Iris pigment epithelial cell (primary cell): ENCODE data around the gene PRRT2.
A peak's percentile ranks its signal among the peaks of the same experiment; 100 is the strongest.
"Not testable (repeated sequence)": the region's sequence is repeated elsewhere in the genome, so short reads cannot be mapped to it uniquely, and the experiment has no call there.

ENCODE experiments used
- DNase-seq: peaks from one replicate; pipeline ENCODE4 v3.0.0-alpha.2; 2011; ENCODE audit warnings: low read depth

The PRRT2 gene

GRCh38 chr16:29811896-29812665 lies at the start of gene PRRT2:
PRRT2 (plus strand) TSS chr16:29812193; CDS start chr16:29813055, 862 bp downstream.
- no peak for DNase-seq

GRCh38 chr16:29763326-29763725 lies 48.7 kb upstream of the PRRT2 start:
- no peak for DNase-seq

- DNase-seq, result no peak
Observed at GRCh38 chr16:29765167-29766032, 46.6 kb upstream of the PRRT2 start.

- DNase-seq, result no peak
Observed at GRCh38 chr16:29766571-29766970, 45.4 kb upstream of the PRRT2 start.

GRCh38 chr16:29767062-29767461 lies 44.9 kb upstream of the PRRT2 start:
- no peak for DNase-seq

- DNase-seq, result no peak
Observed at GRCh38 chr16:29769507-29769906, 42.5 kb upstream of the PRRT2 start.

GRCh38 chr16:29770250-29770929 lies 41.6 kb upstream of the PRRT2 start:
- DNase-seq, result no peak

GRCh38 chr16:29772330-29772729 lies 39.7 kb upstream of the PRRT2 start:
- DNase-seq, result not testable (repeated sequence)

GRCh38 chr16:29774730-29775129 lies 37.3 kb upstream of the PRRT2 start:
- no peak for DNase-seq

GRCh38 chr16:29775742-29776408 lies 36.1 kb upstream of the PRRT2 start:
- DNase-seq, result peak; percentile 43

- no peak for DNase-seq
Observed at GRCh38 chr16:29777576-29778350, 34.2 kb upstream of the PRRT2 start, which contains the start of gene ZG16. ZG16 (plus strand) TSS chr16:29778256; CDS start chr16:29779267, 1,011 bp downstream.

- DNase-seq, result no peak
Observed at GRCh38 chr16:29779474-29779873, 32.5 kb upstream of the PRRT2 start.

GRCh38 chr16:29783094-29783953 lies 28.7 kb upstream of the PRRT2 start:
- not testable (repeated sequence) for DNase-seq

- DNase-seq, result no peak
Observed at GRCh38 chr16:29784157-29784556, 27.8 kb upstream of the PRRT2 start.

GRCh38 chr16:29784901-29785500 lies 27.0 kb upstream of the PRRT2 start:
- DNase-seq, result peak; percentile 57

- not testable (repeated sequence) for DNase-seq
Observed at GRCh38 chr16:29787155-29787554, 24.8 kb upstream of the PRRT2 start.

GRCh38 chr16:29789775-29790182 lies 22.2 kb upstream of the PRRT2 start:
- no peak for DNase-seq

- peak; percentile 99 for DNase-seq
Observed at GRCh38 chr16:29790183-29790948, 21.6 kb upstream of the PRRT2 start, which contains the start of gene KIF22. KIF22 (plus strand) TSS chr16:29790751; CDS start chr16:29790760, 9 bp downstream.
